Colon (tissue), 2 donors: Measurements from ENCODE around the gene GON4L.
"Not testable (repeated sequence)": the region's sequence is repeated elsewhere in the genome, so short reads cannot be mapped to it uniquely, and the experiment has no call there.

Source experiments
- FAIRE-seq: peaks from 2 replicates; lab custom pipeline; 2012; peaks lifted over from hg19 to GRCh38; lab: Jason Lieb, UNC
- donor health status: control.
- donor health status: control.

GON4L gene

GRCh38 chr1:155856975-155857930, at the start of gene GON4L:
GON4L (minus strand) TSS chr1:155857214; CDS start chr1:155853780, 3,434 bp downstream.
- no peak for FAIRE-seq

- FAIRE-seq, result no peak
Observed at GRCh38 chr1:155904261-155904660, 47.2 kb upstream of the GON4L start.

- FAIRE-seq, result no peak
Observed at GRCh38 chr1:155900161-155900560, 43.1 kb upstream of the GON4L start.

- no peak for FAIRE-seq
Observed at GRCh38 chr1:155899683-155900082, 42.7 kb upstream of the GON4L start.

- FAIRE-seq, result no peak
Observed at GRCh38 chr1:155898888-155899287, 41.9 kb upstream of the GON4L start.

GRCh38 chr1:155897746-155898145, 40.7 kb upstream of the GON4L start:
- FAIRE-seq, result no peak

GRCh38 chr1:155896476-155896875, 39.5 kb upstream of the GON4L start:
- FAIRE-seq, result not testable (repeated sequence)

- not testable (repeated sequence) for FAIRE-seq
Observed at GRCh38 chr1:155895617-155896016, 38.6 kb upstream of the GON4L start.

- no peak for FAIRE-seq
Observed at GRCh38 chr1:155893389-155894142, 36.6 kb upstream of the GON4L start.

- no peak for FAIRE-seq
Observed at GRCh38 chr1:155892796-155893195, 35.8 kb upstream of the GON4L start.

- FAIRE-seq, result no peak
Observed at GRCh38 chr1:155890251-155890650, 33.2 kb upstream of the GON4L start.

GRCh38 chr1:155889566-155889965, 32.6 kb upstream of the GON4L start:
- FAIRE-seq, result no peak

GRCh38 chr1:155888481-155888880, 31.5 kb upstream of the GON4L start:
- no peak for FAIRE-seq

GRCh38 chr1:155884982-155885381, 28.0 kb upstream of the GON4L start:
- no peak for FAIRE-seq

GRCh38 chr1:155884031-155884960, 27.3 kb upstream of the GON4L start:
- no peak for FAIRE-seq

- no peak for FAIRE-seq
Observed at GRCh38 chr1:155882766-155883165, 25.8 kb upstream of the GON4L start.

GRCh38 chr1:155882235-155882634, 25.2 kb upstream of the GON4L start:
- no peak for FAIRE-seq

- FAIRE-seq, result no peak
Observed at GRCh38 chr1:155880950-155881349, 23.9 kb upstream of the GON4L start.

- no peak for FAIRE-seq
Observed at GRCh38 chr1:155880251-155880650, 23.2 kb upstream of the GON4L start.

GRCh38 chr1:155877945-155878344, 20.9 kb upstream of the GON4L start:
- FAIRE-seq, result no peak

GRCh38 chr1:155873860-155874259, 16.8 kb upstream of the GON4L start:
- no peak for FAIRE-seq

GRCh38 chr1:155872527-155872926, 15.5 kb upstream of the GON4L start:
- FAIRE-seq, result no peak
